HG03060 (cell line): ENCODE results near the gene ANXA4.
"Not testable (repeated sequence)": the region's sequence is repeated elsewhere in the genome, so short reads cannot be mapped to it uniquely, and the experiment has no call there.

ENCODE experiments used
- ATAC-seq: cut with Tn5 transposase; IDR thresholded peaks from one replicate; pipeline ENCODE4 v1.9.1; 2021; ENCODE audit warnings: low read depth, moderate number of reproducible peaks; ENCODE audit not compliant: unreplicated experiment

Gene ANXA4

DNA sequence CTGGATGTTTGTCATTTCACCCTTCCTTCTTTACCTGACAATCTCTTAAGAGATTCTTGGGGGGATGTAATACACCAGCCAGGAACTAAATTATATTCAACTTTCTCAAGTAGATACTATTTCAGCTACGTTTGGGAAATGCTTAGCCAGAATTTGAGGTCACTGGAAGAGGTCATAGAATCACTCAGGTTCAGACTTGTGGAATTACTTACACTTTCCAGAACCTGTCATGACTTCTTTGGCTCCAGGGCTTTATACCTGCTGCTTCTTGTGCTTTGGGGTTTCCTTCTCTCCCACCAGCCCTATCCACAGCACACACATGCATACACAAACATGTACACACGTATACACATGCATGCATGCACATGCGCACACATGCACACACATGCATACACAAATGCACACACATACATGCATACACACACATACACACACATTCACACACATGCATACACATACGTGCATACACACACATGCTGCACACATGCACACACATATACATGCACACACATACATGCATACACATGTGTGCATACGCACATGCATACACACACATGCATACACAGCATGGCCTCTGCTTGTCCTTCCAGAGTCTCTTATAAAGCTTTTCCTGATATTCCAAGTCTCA, 23.5 kb upstream of the ANXA4 start:
- no peak for ATAC-seq

DNA sequence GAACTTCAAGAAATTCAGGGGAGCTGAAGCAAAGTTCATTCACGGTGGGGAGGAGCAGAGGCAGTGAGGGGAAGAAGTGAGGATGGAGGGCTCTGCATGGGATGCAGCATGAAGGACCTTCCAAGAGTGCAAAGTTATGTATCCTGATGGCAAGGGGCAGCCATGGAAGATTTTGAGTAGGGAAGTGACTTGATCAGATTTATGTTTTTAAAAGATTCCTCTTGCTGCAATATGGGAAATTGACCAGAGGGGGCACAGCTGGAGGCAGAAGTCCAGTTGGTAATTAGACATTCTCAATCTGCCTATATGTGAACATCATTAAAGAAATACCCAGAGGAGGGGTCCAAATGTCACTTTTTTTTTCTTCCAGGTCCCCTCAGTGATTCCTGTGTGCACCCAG, 21.5 kb upstream of the ANXA4 start:
- no peak for ATAC-seq

DNA sequence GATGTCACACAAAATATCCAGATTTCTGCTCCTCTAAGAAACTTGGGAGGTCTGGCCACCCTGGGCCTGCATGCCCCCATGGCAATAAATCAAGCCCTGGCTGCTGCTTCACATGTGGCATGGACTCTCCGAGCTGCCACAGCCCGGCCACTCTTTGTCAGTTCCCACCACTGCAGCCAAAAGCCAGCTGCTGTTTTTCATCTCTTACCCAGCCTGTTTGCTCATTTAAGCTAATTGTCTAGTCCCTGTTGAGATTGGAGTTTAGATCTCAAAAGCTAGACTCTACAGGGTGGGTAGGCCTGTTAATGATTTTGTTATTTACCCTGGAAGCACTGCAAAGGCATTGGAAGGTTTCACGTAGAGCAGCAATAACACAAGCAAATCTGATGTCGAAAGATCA, 20.9 kb upstream of the ANXA4 start:
- no peak for ATAC-seq

DNA sequence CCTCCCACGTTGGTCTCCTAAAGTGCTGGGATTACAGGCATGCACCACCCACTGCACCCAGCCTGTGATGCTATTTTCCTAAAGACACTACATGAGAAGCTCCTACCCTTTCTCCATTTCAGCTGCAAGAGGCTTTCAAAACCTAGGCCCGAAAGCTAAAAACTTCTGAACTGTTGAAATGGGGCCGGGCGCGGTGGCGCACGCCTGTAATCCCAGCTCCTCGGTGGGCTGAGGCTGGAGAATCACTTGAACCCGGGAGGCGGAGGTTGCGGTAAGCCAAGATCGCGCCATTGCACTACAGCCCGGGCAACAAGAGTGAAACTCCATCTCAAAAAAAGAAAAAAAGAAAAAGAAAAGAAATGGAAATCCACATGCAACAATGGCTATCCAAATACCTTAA, 18.1 kb upstream of the ANXA4 start:
- no peak for ATAC-seq

DNA sequence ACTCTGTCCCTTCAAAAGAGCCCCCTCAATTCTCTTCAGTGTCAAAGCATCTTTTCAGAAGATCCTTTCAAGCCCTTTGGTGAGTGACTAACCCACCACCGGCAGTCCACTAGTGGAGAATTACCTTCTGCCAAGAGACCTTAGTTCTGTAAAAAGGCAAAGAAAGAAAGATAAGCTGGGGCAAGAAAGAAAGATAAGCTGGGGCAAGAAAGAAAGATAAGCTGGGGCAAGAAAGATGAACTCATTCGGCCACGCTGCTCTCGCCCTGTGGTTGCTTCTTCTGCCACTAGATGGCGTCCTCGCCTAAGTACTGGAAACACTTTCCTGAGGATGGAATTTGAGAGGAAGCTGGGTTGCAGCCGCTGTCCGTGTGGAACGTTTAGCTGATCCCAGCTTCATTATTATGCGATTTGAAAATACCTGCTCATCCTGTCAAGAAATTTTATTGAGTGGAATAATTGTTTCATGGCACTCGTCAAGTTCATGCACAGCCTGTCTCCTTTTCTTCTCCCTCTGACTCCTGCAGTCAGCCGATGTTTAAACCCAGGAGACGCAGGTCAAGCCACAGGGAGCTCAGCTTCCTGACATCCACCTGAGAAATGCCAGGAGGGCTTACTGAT, 17.3 kb upstream of the ANXA4 start:
- ATAC-seq, result no peak

DNA sequence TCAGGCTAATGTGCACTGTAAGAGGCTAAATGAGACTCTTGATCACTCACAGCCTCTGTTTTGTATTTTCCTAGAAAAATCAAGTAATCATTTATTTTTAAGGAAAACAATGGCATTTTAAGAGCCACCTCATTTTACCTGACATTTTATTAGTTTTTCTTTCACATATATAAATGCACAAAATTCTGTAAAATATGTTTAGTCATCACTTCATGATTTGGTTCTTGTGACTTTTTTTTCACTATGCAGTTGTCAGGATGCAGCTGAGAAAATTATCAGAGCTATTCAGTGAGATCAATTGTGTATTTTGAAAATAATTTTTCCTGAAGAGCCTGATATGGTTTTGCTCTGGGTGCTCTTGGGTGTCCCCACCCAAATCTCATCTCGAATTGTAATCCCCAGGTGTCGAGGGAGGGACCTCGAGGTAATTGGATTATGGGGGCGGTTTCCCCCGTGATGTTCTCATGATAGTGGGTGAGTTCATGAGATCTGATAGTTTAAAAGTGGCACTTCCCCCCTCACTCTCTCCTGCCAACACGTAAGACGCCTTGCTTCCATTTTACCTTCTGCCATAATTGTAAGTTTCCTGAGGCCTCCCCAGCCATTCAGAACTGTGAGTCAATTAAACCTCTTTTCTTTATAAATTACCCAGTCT, 16.1 kb upstream of the ANXA4 start:
- ATAC-seq, result no peak

DNA sequence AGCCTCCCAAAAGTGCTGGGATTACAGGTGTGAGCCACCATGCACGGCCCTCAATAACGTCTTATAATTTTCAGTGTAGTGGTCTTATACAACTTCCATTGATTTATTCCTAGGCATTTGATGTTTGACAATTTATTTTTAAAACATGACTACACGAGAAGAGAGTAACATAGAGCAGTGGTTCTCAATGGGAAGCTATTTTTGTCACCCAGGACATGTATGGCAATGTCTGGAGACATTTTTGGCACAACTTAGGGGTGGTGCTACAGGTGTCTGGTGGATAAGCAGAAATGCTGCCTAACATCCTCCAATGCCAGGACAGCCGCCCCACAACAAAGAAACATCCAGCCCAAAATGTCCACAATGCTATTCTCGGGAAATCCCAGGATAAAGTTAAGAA, 12.7 kb upstream of the ANXA4 start:
- no peak for ATAC-seq

DNA sequence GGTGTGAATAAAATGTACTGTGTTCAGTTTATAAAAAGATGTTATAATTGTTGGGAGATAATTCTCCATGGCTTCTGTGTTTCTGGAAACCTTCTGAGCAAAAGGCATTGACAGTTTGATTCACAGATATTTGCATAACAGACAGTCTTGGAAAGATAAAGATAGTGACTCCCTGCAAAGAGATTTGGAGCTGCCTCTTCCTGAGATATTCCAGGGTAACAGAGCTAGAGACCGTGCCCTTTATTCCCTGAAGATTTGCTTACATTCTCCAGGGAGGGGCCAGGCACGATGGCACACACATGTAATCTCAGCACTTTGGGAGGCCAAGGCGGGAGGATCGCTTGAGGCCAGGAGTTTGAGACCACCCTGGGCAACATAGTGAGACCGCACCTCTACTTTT, 12.2 kb upstream of the ANXA4 start:
- no peak for ATAC-seq

DNA sequence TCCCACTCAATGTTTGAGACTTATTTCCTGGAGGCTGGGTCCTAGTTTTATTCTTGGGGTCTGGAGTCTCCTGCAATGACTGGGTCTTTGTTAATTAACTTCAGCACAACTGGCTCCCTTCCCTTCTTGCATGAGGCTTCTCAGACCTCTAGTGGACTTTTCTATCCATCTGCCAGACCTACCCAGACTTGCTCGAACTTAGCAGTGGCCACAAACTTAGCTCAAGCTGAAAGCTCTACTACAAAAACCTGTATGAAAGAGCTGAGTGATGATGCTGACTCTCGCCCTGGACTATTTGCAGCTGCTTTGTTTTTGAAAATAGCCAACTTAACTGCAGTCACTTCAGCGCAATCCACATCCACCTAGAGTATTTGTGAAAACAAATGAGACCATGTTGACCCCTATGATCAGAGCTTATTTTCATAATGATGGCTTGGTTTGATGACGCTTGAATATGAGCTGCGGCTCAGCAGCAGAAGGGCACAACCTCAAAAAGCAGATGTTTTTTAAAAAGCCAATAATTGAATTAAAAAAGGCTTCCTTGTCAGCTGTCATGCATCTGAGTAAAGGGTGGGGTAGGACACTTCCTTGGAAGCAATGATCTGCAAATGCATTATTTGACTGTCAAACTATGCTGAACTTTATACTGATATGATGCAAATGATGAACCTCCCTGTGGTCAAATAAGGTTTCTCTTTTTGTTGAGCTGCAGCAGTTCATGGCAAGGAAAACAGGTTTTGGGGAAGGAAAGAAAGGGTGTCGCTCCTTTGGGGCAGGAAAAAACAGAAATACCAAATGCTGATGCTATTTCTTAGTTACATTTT, 10.6 kb upstream of the ANXA4 start:
- no peak for ATAC-seq

DNA sequence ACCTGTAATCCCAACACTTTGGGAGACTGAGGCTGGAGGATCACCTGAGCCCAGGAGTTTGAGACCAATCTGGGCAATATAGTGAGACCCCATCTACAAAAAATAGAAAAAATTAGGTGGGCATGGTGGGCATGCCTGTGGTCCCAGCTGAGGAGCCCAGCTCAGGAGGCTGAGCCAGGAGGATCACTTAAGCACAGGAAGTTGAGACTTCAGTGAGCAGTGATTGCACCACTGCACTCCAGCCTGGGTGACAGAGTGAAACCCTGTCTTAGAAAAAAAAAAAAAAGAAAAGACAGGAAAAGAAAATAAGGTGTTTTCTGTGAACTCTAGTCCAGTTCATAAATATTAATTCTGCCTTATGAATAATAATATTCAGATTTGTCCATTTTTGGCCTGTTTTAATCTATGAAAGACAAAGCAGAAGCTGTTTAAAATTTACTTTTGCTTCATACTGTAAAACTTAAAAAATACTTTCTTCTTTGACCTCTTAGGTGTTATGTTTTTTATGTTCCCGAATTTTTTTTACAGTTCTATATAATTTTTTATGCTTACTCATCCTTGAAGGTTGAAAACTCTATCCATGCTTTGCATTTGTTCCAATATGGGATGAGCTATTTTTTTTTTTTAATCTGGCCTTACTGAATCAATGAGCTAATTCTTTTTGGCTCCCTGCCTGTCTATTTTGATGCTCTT, 8.4 kb upstream of the ANXA4 start:
- ATAC-seq, result no peak

DNA sequence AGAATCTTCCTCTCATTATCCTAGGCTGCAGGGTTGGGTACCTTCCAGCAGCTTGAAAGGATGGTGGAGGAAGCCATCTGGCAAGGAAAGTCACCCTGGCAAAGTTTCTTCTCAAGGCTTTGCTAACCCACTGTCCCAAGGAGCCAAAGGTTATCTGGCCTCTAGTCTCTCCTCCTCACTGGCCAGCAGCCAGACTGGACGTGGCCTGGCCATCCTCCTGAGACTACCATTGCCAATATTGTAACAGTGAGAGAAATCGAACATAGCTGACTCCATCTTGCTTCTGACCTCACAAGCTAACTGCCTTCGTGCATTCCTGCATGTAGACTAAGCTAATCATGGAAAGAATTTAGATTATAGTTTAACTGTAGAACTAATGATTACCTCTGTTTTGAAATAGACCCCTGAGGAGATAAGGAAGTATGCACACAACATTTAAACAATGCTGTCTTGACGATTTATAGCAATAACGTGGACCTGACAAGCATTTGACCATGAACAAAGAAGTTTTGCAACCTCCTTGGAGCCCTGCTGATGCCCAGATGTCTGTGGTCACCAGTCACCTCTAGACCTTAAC, 7.8 kb upstream of the ANXA4 start:
- ATAC-seq, result no peak

DNA sequence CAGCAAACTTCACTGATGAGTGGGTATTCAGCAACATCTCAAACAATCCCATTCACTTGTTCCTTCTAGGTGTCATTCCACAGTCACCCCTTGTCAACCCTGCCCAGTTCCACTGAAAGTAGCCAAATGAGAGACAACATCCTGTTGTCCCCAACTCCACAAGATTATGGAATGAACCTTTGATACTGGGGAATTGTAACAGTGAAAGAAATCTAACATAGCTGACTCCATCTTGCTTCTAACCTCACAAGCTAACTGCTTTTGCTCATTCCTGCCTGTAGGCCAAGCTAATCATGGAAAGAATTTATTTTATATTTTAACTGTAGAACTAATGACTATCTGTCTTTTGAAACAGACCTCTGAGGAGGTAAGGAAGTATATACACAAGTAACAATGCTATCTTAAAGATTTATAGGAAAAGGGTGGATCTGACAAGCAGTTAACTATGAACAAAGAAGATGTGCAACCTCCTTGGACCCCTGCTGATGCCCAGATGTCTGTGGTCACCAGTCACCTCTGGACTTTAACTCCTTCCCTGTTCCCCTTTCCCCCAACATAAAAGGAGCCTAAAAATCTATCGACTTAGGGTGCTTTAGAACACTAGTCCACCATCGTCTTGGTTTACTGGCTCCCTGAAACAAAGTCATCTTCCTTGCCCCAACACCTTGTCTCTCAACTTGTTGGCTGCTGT, 6.9 kb upstream of the ANXA4 start:
- no peak for ATAC-seq

DNA sequence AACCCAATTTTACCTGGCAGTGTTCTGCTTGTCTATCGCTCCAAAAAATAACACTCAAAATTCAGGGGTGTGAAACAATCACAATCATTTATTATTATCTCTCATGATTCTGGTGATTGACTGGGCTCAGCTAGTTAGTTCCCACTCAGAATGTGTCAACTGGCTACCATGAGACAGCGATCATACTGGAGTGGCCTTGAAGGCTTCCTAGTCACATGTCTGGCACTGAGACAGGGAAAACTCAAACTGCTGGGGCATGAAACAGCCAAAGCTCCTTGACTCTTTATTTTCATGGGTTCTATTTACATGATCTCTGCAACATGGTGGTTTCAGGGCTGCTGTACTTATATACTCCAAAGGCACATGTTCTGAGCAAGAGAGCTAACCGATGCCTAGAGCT, 6.2 kb upstream of the ANXA4 start:
- no peak for ATAC-seq

DNA sequence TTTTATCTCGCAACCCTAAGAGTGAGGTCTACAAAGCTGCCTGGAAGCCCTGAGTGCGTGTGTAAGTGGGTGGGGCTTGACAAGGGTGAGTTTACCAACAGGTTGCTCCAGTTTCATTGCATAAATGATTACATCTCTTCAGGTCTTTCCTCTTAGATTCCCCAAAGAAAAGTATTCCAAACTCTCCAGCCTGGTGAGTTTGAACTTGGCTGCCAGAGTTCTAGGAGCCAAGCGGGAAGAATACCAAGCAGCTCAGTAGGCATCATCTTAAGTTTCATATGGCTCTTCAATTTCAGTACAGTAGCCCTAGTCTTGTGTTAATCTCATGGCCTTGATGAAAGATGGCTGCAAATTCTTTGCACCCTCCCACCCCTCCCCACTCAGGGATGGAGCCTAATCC, 3.8 kb upstream of the ANXA4 start:
- ATAC-seq, result not testable (repeated sequence)

DNA sequence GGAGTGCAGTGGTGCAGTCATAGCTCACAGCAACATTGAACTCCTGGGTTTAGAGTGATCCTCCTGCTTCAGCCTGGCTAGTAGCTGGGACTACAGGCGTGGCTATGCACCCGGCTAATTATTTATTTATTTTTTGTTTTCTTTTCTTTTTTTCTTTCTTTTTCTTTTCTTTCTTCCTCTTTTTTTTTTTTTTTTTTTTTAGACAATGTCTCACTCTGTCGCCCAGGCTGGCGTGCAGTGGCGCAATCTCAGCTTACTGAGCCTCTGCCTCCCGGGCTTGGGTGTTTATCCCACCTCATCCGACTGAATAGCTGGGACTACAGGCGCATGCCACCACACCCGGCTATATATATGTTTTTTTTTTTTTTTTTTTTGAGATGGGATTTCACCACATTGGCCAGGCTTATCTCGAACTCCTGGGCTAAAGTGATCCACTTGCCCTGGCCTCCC, 1.4 kb upstream of the ANXA4 start:
- no peak for ATAC-seq

DNA sequence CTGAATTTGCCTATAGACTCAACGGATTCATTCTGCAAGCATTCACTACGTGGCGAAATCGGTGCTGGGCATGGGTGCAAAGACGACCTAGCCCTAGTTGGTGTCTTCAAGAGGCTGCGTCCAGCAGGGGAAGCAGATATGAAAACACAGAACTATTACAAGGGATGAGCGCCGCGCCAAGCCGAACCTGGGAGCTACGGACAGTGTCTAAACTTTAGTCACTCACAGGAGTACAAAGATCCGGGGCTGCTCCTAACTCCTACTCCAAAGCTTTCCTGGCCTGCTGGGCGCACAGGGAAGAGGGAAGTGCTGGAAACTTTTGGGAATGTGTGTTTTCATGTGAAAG, 732 bp upstream of the ANXA4 start:
- no peak for ATAC-seq

DNA sequence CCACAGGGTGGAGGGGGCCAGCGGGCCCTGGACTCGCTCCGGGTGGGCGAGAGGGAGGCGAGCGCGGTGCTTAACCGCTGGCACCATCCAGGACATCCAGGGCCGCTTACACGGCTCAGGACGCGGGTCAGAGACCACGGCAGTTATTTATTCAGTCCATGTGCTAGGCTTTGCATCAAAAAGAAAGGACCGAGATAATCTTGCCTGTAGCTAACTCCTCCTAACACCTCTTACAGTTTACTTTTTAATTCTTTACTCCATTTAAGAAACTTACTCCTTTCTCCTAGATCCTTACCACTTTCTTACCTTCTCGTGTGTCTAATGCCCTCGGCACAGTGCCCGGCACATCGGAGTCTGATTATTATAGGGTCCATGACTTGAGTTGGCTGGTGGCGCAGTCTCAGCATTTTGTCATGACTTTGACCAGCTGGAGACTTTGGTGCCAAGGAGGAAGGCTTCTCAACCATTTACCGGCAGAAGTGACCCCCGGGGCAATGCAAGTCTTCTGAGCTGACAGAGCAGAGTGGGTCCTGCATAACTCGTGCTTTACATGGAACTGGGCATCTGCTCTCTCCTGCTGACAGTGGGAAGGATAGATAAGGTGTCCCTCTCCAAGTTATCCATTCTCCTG, 503 bp downstream of the ANXA4 start:
- peak; percentile 15 for ATAC-seq

DNA sequence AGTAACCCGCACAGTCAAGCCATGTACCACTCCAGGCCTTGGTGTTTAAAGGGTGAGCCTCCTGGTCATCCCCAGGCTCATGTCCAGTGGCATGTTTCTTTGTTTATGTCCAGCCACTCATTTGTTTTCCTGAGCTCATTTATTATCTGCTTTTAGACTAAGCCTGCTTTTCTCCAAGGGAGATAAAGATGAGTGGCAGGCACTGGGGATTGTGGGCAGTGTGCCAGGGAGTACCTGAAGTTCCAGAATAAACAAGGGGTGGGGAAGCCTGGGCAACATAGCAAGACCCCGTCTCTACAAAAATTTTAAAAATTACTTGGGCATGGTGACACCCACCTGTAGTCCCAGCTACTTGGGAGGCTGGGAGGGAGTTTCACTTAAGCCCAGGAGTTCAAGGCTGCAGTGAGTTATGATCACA, 1.9 kb downstream of the ANXA4 start:
- no peak for ATAC-seq

DNA sequence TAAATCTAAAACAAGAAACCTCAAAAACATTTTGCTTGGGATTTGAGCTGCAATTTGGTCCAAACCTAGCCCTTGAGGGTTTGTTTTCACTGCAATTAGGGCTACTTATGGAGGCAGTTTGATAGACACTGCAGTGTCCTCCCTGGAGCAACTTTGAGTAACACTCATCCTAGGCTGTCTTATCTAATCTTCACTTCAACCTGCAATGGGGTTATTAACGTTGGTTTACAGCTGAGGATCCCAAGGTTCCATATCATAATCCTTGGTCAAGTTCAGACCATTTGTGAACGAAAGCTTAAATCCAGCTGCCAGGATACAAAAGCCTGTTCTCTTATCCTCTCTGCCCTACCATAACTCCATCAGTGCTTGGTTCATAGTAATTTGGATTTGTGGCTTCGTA, 2.5 kb downstream of the ANXA4 start:
- ATAC-seq, result no peak
